OCI-LY7 (cell line): ENCODE data around the gene MAP3K19. TPM values are rescaled to one million over a fixed set of nuclear protein-coding genes. Genes with fewer than 3 reads are reported as not detected.

Experiments
- BruUV-seq: library from RNA; stranded (reverse); fragments of 400-500 nt; replicated peaks from 2 replicates; lab custom pipeline; 2021; lab: Mats Ljungman, UMichigan
- CTCF ChIA-PET: fragments of 300-600 bp; sonication (Branson Sonifier 250); formaldehyde crosslinking; loops from one replicate; lab custom pipeline; 2022; ENCODE audit warnings: antibody characterized with exemption; ENCODE audit not compliant: unreplicated experiment; lab: Charles Lee
- POLR2A ChIA-PET: fragments of 300-600 bp; sonication (Branson Sonifier 250); formaldehyde crosslinking; loops from one replicate; lab custom pipeline; 2022; ENCODE audit warnings: antibody characterized with exemption; lab: Charles Lee
- DNase-seq: peaks from one replicate; pipeline ENCODE4 v3.0.0-alpha.2; 2015; ENCODE audit warnings: low spot score
- H2AFZ ChIP-seq: fragments of 200-600 bp; sonication (generic), shearing (Covaris generic); 2 replicates; pipeline ENCODE4 v1.6.1; 2014; ENCODE audit warnings: mild to moderate bottlenecking, antibody characterized with exemption, low read length, moderate library complexity
- H3K27ac ChIP-seq: fragments of 200-600 bp; sonication (generic); 2 replicates; pipeline ENCODE4 v1.5.1; 2014; ENCODE audit warnings: mixed run types, low read depth, mild to moderate bottlenecking, moderate library complexity, low read length, inconsistent platforms; ENCODE audit not compliant: poor library complexity, severe bottlenecking
- H3K36me3 ChIP-seq: fragments of 200-600 bp; sonication (generic); 2 replicates; pipeline ENCODE4 v1.6.1; 2014; ENCODE audit warnings: mild to moderate bottlenecking, antibody characterized with exemption, low read length, moderate library complexity, mixed read lengths; ENCODE audit not compliant: insufficient read depth
- H3K4me1 ChIP-seq: fragments of 200-600 bp; sonication (generic); 2 replicates; pipeline ENCODE4 v1.5.1; 2014; ENCODE audit warnings: mild to moderate bottlenecking, low read length; ENCODE audit not compliant: insufficient read depth, poor library complexity, severe bottlenecking
- H3K4me2 ChIP-seq: fragments of 200-600 bp; sonication (generic); 2 replicates; pipeline ENCODE4 v1.6.1; 2014; ENCODE audit warnings: mild to moderate bottlenecking, low read length
- H3K4me3 ChIP-seq: fragments of 200-600 bp; sonication (generic); 2 replicates; pipeline ENCODE4 v1.5.1; 2014; ENCODE audit warnings: mild to moderate bottlenecking, low read depth, low read length; ENCODE audit not compliant: poor library complexity, severe bottlenecking
- H3K79me2 ChIP-seq: fragments of 200-600 bp; sonication (generic); 2 replicates; pipeline ENCODE4 v1.6.1; 2016; ENCODE audit warnings: low read depth, mild to moderate bottlenecking, low read length, moderate library complexity, mixed read lengths; ENCODE audit not compliant: insufficient read depth
- H3K9me2 ChIP-seq: fragments of 200-600 bp; sonication (generic); 2 replicates; pipeline ENCODE4 v1.6.1; 2016; ENCODE audit warnings: mild to moderate bottlenecking, low read length, mixed read lengths; ENCODE audit not compliant: insufficient read depth
- H3K9me3 ChIP-seq: fragments of 200-600 bp; sonication (generic); 2 replicates; pipeline ENCODE4 v1.6.1; 2014; ENCODE audit warnings: mild to moderate bottlenecking, mixed run types, low read length, mixed read lengths
- H4K20me1 ChIP-seq: fragments of 200-600 bp; sonication (generic); 2 replicates; pipeline ENCODE4 v1.6.1; 2014; ENCODE audit warnings: mild to moderate bottlenecking, antibody characterized with exemption, low read length, moderate library complexity, mixed read lengths; ENCODE audit not compliant: insufficient read depth
- EZH2phosphoT487 ChIP-seq: fragments of 200-600 bp; sonication (generic); IDR thresholded peaks from 2 replicates; pipeline ENCODE4 v1.6.1; 2018; ENCODE audit warnings: low read depth, borderline replicate concordance, mild to moderate bottlenecking, mixed run types, antibody characterized with exemption, low read length, moderate library complexity, mixed read lengths
- intact Hi-C: fragments of 100-400 bp; cut with micrococcal nuclease; formaldehyde crosslinking; loops from one replicate; pipeline ENCODE4 v1.10.0; 2022; ENCODE audit not compliant: unreplicated experiment
- total RNA-seq, 2 experiments: library from RNA; depleted of rRNA in 1 of 2; stranded (reverse); fragments of >200 nt in 1 of 2; shearing (Covaris generic) in 1 of 2; gene quantifications; 2 replicates each; pipeline ENCODE4 v1.2.3, GENCODE V29; 2014 to 2022
- TF ChIP-seq, protein P1 (sequence below): fragments of 200-600 bp; sonication (generic); conservative IDR thresholded peaks from 2 replicates; pipeline ENCODE4 v1.5.1; 2014; ENCODE audit warnings: mild to moderate bottlenecking, antibody characterized with exemption, low read length, moderate library complexity, mixed read lengths

MAP3K19 gene
- total RNA-seq, 2 experiments from 2014 or later, result not detected

GRCh38 chr2:134944975-134945374 lies 102.3 kb downstream of the MAP3K19 start:
- Histone ChIP-seq H3K36me3 (peaks cover 95% of the 10 kb centered on the region), H3K9me2 (no peaks in the 10 kb centered on the region), H3K4me1 (peaks cover 17% of the 10 kb centered on the region), H3K27ac (no peak overlapping the region), H3K4me2 (no peak overlapping the region), H3K79me2 (peaks cover 20% of the 10 kb centered on the region; the same call in 1 of the 2 replicates), H2AFZ (no peak overlapping the region), H3K9me3 (no peaks in the 10 kb centered on the region), H3K4me3 (no peak overlapping the region), H4K20me1 (peaks cover 4% of the 10 kb centered on the region; the same call in 1 of the 2 replicates)
- TF ChIP-seq, protein P1, sequence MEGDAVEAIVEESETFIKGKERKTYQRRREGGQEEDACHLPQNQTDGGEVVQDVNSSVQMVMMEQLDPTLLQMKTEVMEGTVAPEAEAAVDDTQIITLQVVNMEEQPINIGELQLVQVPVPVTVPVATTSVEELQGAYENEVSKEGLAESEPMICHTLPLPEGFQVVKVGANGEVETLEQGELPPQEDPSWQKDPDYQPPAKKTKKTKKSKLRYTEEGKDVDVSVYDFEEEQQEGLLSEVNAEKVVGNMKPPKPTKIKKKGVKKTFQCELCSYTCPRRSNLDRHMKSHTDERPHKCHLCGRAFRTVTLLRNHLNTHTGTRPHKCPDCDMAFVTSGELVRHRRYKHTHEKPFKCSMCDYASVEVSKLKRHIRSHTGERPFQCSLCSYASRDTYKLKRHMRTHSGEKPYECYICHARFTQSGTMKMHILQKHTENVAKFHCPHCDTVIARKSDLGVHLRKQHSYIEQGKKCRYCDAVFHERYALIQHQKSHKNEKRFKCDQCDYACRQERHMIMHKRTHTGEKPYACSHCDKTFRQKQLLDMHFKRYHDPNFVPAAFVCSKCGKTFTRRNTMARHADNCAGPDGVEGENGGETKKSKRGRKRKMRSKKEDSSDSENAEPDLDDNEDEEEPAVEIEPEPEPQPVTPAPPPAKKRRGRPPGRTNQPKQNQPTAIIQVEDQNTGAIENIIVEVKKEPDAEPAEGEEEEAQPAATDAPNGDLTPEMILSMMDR, result no peak
- TF ChIP-seq EZH2phosphoT487, result no peak
- no TSS peak for BruUV-seq
- no peak for DNase-seq
- CTCF ChIA-PET, result no interaction called here
- POLR2A ChIA-PET, result no interaction called here
- intact Hi-C loops, result no loop called here

- Histone ChIP-seq H2AFZ (no peak overlapping the region), H3K27ac (peak overlapping the region; percentile 18), H4K20me1 (peaks cover 4% of the 10 kb centered on the region; the same call in 1 of the 2 replicates), H3K79me2 (peaks cover 33% of the 10 kb centered on the region; the same call in 1 of the 2 replicates), H3K4me1 (peaks cover 17% of the 10 kb centered on the region), H3K36me3 (peaks cover 94% of the 10 kb centered on the region), H3K4me2 (peak overlapping the region; percentile 30; the same call in 1 of the 2 replicates), H3K9me2 (no peaks in the 10 kb centered on the region), H3K4me3 (no peak overlapping the region), H3K9me3 (no peaks in the 10 kb centered on the region)
- intact Hi-C loops, result loop anchor here (1.0 kb wide), 1 partner anchor 12 kb away; no protein-coding TSS in a partner anchor
- CTCF ChIA-PET, result no interaction called here
- POLR2A ChIA-PET, result no interaction called here
- no peak for TF ChIP-seq EZH2phosphoT487
- TF ChIP-seq, protein P1, result no peak
- BruUV-seq, result no TSS peak
- DNase-seq, result peak; percentile 22
Observed at GRCh38 chr2:134943540-134943939, 103.7 kb downstream of the MAP3K19 start.

GRCh38 chr2:134936691-134937090 lies 110.6 kb downstream of the MAP3K19 start:
- CTCF ChIA-PET, result no interaction called here
- H4K20me1 ChIP-seq, result peaks cover 27% of the 10 kb centered on the region
- H3K36me3 ChIP-seq, result peaks cover 98% of the 10 kb centered on the region
- no peak overlapping the region for H3K4me3 ChIP-seq
- no peak overlapping the region for H3K4me2 ChIP-seq
- H3K27ac ChIP-seq, result no peak overlapping the region
- H3K79me2 ChIP-seq, result peaks cover 84% of the 10 kb centered on the region
- no peak for DNase-seq
- no peaks in the 10 kb centered on the region for H3K9me3 ChIP-seq
- no peak for TF ChIP-seq EZH2phosphoT487
- TF ChIP-seq, protein P1, result no peak
- no peak overlapping the region for H2AFZ ChIP-seq
- POLR2A ChIA-PET, result no interaction called here
- BruUV-seq, result no TSS peak
- intact Hi-C loops, result no loop called here
- H3K9me2 ChIP-seq, result no peaks in the 10 kb centered on the region
- H3K4me1 ChIP-seq, result peaks cover 26% of the 10 kb centered on the region
